ENCODE results near the gene CYP4F3. TPM values are rescaled to one million over a fixed set of nuclear protein-coding genes. Genes with fewer than 3 reads are reported as not detected.

CYP4F3 gene
- total RNA-seq, 2 experiments from 2014 or later: not detected

DNA sequence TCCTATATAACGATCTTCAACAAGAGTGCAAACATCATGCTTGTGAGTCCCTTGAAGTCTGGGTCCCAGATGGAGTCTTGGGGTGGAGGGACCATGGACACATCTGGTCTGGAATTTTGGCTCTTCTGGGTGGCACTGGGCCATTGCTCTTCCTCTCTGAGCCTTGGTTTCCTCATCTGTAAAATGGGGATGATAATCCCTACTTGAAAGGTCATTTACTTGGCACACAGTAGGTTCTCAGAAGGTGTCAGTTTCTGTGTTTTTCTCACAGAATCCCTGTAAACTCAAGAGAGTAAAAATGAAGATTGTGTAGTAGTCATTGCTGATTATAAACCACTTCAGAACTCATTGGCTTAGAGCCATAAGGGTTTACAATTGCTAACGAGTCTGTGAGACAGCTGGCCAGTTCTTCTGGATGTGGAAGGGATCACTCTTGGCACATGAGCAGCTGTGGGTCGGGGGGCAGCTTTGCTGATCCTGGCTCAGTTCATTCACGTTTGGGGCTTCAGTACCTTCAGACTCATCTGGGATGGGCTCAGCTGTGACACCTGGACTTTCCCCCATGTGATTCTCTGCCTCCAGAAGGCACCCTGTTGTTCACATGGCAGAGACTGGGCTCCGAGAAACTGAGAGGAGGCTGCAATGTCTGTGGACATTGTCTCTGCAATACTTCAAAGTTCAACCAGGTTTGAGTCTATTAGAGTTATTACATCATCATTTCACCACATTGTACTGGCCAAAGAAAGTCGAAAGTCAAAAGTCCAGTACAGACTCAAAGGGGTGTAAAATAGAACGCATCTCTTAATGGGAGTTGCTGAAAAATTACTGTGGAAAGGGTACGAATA lies 40.0 kb downstream of the CYP4F3 start:
- no peak overlapping the region for H3K4me3 Mint-ChIP-seq
- Histone ChIP-seq H3K9me3 (ENCODE audit: control insufficient read depth in 1 of 2, insufficient read depth in 1 of 2, low read length in 2 of 2) (peaks cover 0 to 4% of the 10 kb centered on the region in 2 experiments), H3K27ac (ENCODE audit: low read depth in 1 of 2, low read length in 2 of 2) (no peak overlapping the region), H3K27me3 (ENCODE audit: control insufficient read depth in 1 of 2, insufficient read depth in 2 of 2, low read length in 2 of 2) (peaks cover 8 to 10% of the 10 kb centered on the region in 2 experiments), H3K36me3 (ENCODE audit: insufficient read depth, low read length) (no peaks in the 10 kb centered on the region), H3K4me3 (ENCODE audit: low read length) (no peak overlapping the region), H3K4me1 (ENCODE audit: insufficient read depth, low read length) (no peaks in the 10 kb centered on the region)
- POLR2A ChIA-PET: no interaction called here
- no peaks in the 10 kb centered on the region for H3K9me3 Mint-ChIP-seq
- H3K27me3 Mint-ChIP-seq: peaks cover 51% of the 10 kb centered on the region
- ATAC-seq (ENCODE audit: poor library complexity) (no peak), DNase-seq (no peak)
- no peaks in the 10 kb centered on the region for H3K4me1 Mint-ChIP-seq (ENCODE audit: low read depth)
- TF ChIP-seq, protein P1, sequence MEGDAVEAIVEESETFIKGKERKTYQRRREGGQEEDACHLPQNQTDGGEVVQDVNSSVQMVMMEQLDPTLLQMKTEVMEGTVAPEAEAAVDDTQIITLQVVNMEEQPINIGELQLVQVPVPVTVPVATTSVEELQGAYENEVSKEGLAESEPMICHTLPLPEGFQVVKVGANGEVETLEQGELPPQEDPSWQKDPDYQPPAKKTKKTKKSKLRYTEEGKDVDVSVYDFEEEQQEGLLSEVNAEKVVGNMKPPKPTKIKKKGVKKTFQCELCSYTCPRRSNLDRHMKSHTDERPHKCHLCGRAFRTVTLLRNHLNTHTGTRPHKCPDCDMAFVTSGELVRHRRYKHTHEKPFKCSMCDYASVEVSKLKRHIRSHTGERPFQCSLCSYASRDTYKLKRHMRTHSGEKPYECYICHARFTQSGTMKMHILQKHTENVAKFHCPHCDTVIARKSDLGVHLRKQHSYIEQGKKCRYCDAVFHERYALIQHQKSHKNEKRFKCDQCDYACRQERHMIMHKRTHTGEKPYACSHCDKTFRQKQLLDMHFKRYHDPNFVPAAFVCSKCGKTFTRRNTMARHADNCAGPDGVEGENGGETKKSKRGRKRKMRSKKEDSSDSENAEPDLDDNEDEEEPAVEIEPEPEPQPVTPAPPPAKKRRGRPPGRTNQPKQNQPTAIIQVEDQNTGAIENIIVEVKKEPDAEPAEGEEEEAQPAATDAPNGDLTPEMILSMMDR (IDR thresholded peaks at IDR 0.05): no peak
- intact Hi-C loops (cut with DNase I, micrococcal nuclease): no loop called here
- no peak overlapping the region for H3K27ac Mint-ChIP-seq
- no peaks in the 10 kb centered on the region for H3K36me3 Mint-ChIP-seq (ENCODE audit: low read depth)
- CTCF ChIA-PET: no interaction called here

DNA sequence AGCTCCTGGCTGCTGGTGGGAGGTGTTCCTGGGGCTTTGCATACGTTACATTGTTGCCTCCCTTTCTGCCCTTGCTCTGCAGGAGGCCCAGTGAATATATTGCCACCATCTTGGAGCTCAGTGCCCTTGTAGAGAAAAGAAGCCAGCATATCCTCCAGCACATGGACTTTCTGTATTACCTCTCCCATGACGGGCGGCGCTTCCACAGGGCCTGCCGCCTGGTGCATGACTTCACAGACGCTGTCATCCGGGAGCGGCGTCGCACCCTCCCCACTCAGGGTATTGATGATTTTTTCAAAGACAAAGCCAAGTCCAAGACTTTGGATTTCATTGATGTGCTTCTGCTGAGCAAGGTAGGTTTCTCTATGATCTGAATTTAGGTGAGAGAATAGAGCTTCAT lies 42.7 kb downstream of the CYP4F3 start:
- no peaks in the 10 kb centered on the region for H3K4me1 ChIP-seq (ENCODE audit: insufficient read depth, low read length)
- Mint-ChIP-seq H3K36me3 (ENCODE audit: low read depth) (no peaks in the 10 kb centered on the region), H3K27me3 (peaks cover 71% of the 10 kb centered on the region), H3K4me1 (ENCODE audit: low read depth) (no peaks in the 10 kb centered on the region), H3K9me3 (no peaks in the 10 kb centered on the region), H3K27ac (no peak overlapping the region), H3K4me3 (no peak overlapping the region)
- H3K4me3 ChIP-seq (ENCODE audit: low read length): no peak overlapping the region
- TF ChIP-seq, protein P1 (IDR thresholded peaks at IDR 0.05): no peak
- DNase-seq (no peak), ATAC-seq (ENCODE audit: poor library complexity) (no peak)
- peaks cover 12 to 16% of the 10 kb centered on the region in 2 experiments for H3K27me3 ChIP-seq (ENCODE audit: control insufficient read depth in 1 of 2, insufficient read depth in 2 of 2, low read length in 2 of 2)
- no peaks in the 10 kb centered on the region for H3K36me3 ChIP-seq (ENCODE audit: insufficient read depth, low read length)
- intact Hi-C loops (cut with DNase I, micrococcal nuclease): no loop called here
- ChIA-PET POLR2A (no interaction called here), CTCF (no interaction called here)
- peaks cover 0 to 14% of the 10 kb centered on the region in 2 experiments for H3K9me3 ChIP-seq (ENCODE audit: control insufficient read depth in 1 of 2, insufficient read depth in 1 of 2, low read length in 2 of 2)
- H3K27ac ChIP-seq (ENCODE audit: low read depth in 1 of 2, low read length in 2 of 2): no peak overlapping the region

DNA sequence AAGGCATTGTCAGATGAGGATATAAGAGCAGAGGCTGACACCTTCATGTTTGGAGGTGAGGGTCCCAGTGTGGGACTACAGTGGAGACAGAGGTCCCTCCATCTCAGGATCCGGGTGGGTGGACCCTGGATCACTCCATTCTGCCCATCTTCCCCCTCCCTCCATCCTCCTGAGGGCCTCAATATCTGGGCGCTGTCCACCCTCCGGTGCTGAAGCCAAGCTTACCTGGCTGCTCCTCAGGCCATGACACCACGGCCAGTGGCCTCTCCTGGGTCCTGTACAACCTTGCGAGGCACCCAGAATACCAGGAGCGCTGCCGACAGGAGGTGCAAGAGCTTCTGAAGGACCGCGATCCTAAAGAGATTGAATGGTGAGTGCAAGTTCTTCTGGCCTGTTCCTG lies 44.1 kb downstream of the CYP4F3 start:
- POLR2A ChIA-PET: no interaction called here
- ATAC-seq (ENCODE audit: poor library complexity) (no peak), DNase-seq (no peak)
- Mint-ChIP-seq H3K27me3 (peaks cover 75% of the 10 kb centered on the region), H3K27ac (no peak overlapping the region), H3K9me3 (peaks cover 3% of the 10 kb centered on the region), H3K4me1 (ENCODE audit: low read depth) (no peaks in the 10 kb centered on the region), H3K36me3 (ENCODE audit: low read depth) (no peaks in the 10 kb centered on the region), H3K4me3 (no peak overlapping the region)
- Histone ChIP-seq H3K36me3 (ENCODE audit: insufficient read depth, low read length) (no peaks in the 10 kb centered on the region), H3K27ac (ENCODE audit: low read depth in 1 of 2, low read length in 2 of 2) (no peak overlapping the region), H3K9me3 (ENCODE audit: control insufficient read depth in 1 of 2, insufficient read depth in 1 of 2, low read length in 2 of 2) (peaks cover 0 to 14% of the 10 kb centered on the region in 2 experiments), H3K4me3 (ENCODE audit: low read length) (no peak overlapping the region), H3K4me1 (ENCODE audit: insufficient read depth, low read length) (no peaks in the 10 kb centered on the region), H3K27me3 (ENCODE audit: control insufficient read depth in 1 of 2, insufficient read depth in 2 of 2, low read length in 2 of 2) (peaks cover 12 to 16% of the 10 kb centered on the region in 2 experiments)
- TF ChIP-seq, protein P1 (IDR thresholded peaks at IDR 0.05): no peak
- CTCF ChIA-PET: no interaction called here
- intact Hi-C loops (cut with DNase I, micrococcal nuclease): no loop called here
